Hypothalamus (tissue), 51 donors: ENCODE measurements around the gene RGCC.

ENCODE experiments used
- DNase-seq, 51 donors: peaks; one replicate each; lab custom pipeline; 2025; lab: John Stamatoyannopoulos, UW

RGCC gene

DNA sequence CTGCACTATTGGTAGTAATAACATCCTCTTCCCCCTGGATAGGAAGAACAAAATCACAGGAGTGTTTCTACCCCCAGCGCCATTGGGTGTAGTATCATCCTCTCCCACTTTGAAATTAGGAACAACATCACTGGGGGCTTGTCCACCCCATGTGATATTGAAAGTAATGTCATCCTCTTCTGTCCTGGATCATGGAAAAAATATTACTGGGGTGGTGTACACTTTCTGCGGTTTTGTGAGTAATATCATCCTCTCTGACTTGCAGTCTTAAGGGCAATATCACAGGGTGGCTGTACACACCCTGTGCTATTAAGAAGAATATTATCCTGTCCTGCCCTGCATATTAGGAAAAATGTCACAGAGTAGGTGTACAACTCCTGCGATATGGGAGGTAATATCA, 4.9 kb upstream of the RGCC start:
- DNase-seq = no peak

GRCh38 chr13:41453620-41454019, 3.7 kb upstream of the RGCC start:
- DNase-seq = no peak

DNA sequence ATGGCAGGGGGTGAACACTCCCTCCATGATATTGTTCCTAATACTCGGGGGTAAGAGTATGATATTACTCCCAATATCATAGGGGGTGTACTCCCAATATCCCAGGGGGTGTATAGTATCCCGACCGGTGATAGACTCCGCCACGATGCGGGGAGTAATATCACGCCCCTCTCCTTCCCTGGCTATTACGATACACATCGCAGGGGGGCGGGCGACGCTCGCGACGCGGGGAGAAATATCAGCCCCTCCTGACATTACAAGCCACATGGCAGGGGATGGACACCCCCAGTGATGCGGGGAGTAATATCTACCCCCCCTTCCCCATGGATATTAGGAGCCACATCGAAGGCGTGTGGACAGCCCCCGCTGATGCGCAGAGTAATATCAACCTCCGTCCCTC, 3.2 kb upstream of the RGCC start:
- no peak for DNase-seq

DNA sequence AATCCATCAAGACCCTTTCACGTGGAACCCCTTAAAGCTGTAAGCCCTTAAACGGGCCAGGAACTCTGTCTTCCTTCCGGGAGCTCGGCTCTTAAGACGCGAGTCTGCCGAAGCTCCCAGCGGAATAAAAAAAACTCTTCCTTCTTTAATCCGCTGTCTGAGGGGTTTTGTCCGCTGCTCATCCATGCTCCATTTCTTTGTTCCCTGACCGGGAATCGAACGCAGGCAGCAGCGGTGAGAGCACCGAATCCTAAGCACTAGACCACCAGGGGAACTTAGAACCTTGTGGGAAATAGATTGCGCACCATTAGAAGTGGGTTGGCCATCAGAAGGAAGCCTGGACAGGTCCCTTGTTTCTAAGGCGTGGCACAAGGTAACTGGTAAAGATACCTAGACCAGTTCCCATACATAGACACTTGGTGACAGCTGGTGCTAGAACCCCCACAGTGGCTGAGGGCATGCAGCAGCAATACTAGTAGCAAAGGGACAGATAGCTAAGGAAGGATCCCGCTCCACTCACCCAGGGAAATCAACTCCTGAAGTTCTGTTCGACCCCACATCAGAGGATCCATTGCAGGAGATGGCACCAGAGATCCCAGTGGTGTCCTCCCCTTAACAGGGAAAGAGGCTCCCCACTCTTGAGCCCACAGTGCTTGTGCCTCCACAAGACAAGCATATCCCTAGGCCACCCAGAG, 1.5 kb upstream of the RGCC start:
- no peak for DNase-seq

GRCh38 chr13:41457589-41458186, 338 bp downstream of the RGCC start:
- DNase-seq = peak in 1 of 51 donors; percentile 38

DNA sequence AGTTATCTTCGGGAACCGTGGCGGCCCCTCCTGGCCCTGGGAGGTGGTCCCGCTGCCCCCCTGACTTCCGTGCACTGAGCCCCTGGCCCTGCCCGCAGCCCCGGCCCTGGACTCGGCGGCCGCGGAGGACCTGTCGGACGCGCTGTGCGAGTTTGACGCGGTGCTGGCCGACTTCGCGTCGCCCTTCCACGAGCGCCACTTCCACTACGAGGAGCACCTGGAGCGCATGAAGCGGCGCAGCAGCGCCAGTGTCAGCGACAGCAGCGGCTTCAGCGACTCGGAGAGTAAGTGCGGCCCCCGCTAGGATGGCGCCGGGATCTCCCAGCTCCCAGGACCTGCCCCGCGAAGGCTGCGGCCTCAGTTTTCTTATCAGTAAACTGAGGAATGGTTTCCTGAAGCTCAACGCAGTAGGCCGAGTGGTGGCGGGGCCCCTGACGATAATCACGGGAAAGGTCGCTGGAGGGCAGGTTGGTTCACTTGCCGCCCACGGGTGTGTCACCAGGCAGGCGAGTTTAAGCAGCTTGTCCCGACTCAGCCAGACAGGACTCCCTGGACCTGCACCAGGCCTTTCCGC, 924 bp downstream of the RGCC start:
- DNase-seq = peak in 16 of 51 donors; percentile 14 to 69 (median 36)

GRCh38 chr13:41458761-41459431, 1.5 kb downstream of the RGCC start:
- peak in 10 of 51 donors; percentile 10 to 59 (median 28) for DNase-seq

GRCh38 chr13:41459432-41460073, 2.2 kb downstream of the RGCC start:
- peak in 12 of 51 donors; percentile 14 to 62 (median 18) for DNase-seq

DNA sequence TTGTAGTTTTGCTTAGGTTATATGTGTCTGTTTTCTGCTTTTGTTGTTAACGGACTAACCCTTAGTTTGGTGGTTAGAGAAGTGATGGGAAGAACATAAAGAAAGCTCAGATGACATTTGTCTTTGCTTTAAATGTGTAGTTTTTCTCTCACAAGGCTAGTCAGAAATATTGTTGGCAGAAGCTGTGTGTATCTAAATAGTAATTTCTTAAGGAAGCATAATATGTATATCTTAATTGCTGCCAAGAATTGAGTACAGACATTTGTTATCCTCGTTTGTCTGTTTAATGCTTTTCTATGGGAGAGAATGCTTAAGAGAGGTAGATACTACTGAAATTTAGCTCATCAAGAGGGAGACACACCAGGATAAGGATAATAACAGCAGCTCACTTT, 2.7 kb downstream of the RGCC start:
- DNase-seq = no peak

- no peak for DNase-seq
These were observed 3.6 kb downstream of the RGCC start for GRCh38 chr13:41460930-41461329.

GRCh38 chr13:41461527-41462139, 4.3 kb downstream of the RGCC start:
- peak in 2 of 51 donors; percentile 14 to 17 for DNase-seq

GRCh38 chr13:41462427-41462826, 5.1 kb downstream of the RGCC start:
- no peak for DNase-seq

GRCh38 chr13:41463838-41464602, 6.7 kb downstream of the RGCC start:
- no peak for DNase-seq

- peak in 4 of 51 donors; percentile 16 to 40 (median 30) for DNase-seq
These were observed 8.0 kb downstream of the RGCC start for GRCh38 chr13:41465241-41465847.

GRCh38 chr13:41465898-41466320, 8.6 kb downstream of the RGCC start:
- peak in 1 of 51 donors; percentile 29 for DNase-seq

DNA sequence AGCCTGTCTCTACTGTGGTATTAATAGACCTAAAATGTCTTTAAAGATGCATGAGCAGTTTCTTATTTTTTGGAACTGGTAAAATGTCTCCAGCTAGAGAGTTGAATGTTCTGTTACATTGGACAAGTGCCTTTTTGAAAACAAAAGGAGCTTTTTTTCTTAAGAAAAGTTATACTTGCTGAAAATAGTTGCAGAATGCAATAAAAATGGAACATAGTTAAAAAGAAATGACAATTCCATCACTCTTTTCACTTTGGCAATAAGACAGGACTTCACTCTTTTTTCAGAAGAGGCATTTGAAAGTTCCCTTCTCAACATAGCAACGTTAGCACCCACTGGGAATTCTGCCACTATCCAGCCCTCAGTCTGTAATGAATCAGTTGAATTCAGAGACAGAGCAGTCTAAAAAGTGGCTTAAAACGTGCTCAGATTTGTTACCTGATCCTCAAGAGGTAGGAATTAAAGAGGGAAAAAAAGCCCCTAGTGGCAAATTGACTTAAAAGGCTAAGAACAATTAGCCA, 10.1 kb downstream of the RGCC start:
- DNase-seq = peak in 6 of 51 donors; percentile 12 to 36 (median 22)

DNA sequence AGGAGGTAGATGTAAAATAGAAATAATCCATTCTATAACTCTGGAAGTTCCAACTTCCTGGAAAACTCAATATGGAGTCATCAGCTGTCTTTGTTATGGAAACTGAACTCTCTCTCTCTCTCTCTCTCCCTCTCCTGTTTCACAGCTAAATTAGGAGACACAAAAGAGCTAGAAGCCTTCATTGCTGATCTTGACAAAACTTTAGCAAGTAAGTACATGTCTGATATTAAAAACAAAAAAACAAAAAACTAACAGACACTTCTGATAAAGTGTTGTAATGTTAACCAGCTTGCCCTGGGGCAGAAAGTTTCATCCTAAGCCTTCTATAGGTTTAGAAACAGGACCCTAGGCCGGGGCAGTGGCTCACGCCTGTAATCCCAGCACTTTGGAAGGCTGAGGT, 11.3 kb downstream of the RGCC start:
- DNase-seq = no peak

GRCh38 chr13:41470196-41470595, 12.8 kb downstream of the RGCC start:
- DNase-seq = no peak

DNA sequence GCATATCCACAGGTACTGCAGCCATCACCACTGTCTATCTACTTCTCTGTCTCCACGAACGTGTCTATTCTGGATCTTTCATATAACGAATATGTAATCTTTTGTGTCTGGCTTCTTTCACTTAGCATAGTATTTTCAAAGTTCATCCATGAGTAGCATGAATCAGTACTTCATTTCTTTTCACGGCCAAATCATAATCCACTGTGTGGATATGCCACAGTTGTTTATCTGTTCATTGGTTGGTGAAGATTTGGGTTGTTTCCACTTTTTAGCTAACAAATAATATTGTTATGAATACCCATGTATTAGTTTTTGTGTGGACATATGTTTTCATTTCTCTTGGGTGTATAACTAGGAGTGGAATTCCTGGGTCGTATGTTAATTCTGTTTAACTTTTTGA, 14.4 kb downstream of the RGCC start:
- DNase-seq = no peak
